H9 (cell line): ENCODE data around the gene IREB2. TPM values are rescaled to one million over a fixed set of nuclear protein-coding genes. Genes with fewer than 3 reads are reported as not detected.

Source experiments
- DNase-seq: peaks from one replicate; pipeline ENCODE4 v3.0.0-alpha.2; 2017
- H2AFZ ChIP-seq: one replicate; pipeline ENCODE4 v1.6.1; 2013; ENCODE audit warnings: mild to moderate bottlenecking, low read length, control low read depth, moderate library complexity
- H2AK5ac ChIP-seq: 2 replicates; pipeline ENCODE4 v1.6.1; 2013; ENCODE audit warnings: low read length, control low read depth, mixed read lengths; ENCODE audit not compliant: insufficient read length
- H2BK120ac ChIP-seq: one replicate; pipeline ENCODE4 v1.6.1; 2013; ENCODE audit warnings: low read depth, mild to moderate bottlenecking, low read length, control low read depth, inconsistent platforms; ENCODE audit not compliant: poor library complexity, severe bottlenecking
- H2BK12ac ChIP-seq: 2 replicates; pipeline ENCODE4 v1.6.1; 2013; ENCODE audit warnings: low read length, control low read depth, mixed read lengths, low read depth; ENCODE audit not compliant: insufficient read length
- H2BK15ac ChIP-seq: 2 replicates; pipeline ENCODE4 v1.6.1; 2013; ENCODE audit warnings: low read depth, low read length, control low read depth
- H2BK20ac ChIP-seq: one replicate; pipeline ENCODE4 v1.6.1; 2013; ENCODE audit warnings: low read depth, mild to moderate bottlenecking, low read length, control low read depth, inconsistent platforms; ENCODE audit not compliant: poor library complexity, severe bottlenecking
- H2BK5ac ChIP-seq: 2 replicates; pipeline ENCODE4 v1.6.1; 2013; ENCODE audit warnings: low read length, control low read depth, mixed read lengths; ENCODE audit not compliant: insufficient read length
- H3K14ac ChIP-seq: 2 replicates; pipeline ENCODE4 v1.6.1; 2013; ENCODE audit warnings: low read length, control low read depth; ENCODE audit not compliant: insufficient read depth
- H3K18ac ChIP-seq: 2 replicates; pipeline ENCODE4 v1.6.1; 2013; ENCODE audit warnings: low read depth, mild to moderate bottlenecking, mixed read lengths, low read length, control low read depth; ENCODE audit not compliant: insufficient read length
- H3K23ac ChIP-seq: 2 replicates; pipeline ENCODE4 v1.6.1; 2013; ENCODE audit warnings: low read length, control low read depth, mixed read lengths, low read depth; ENCODE audit not compliant: insufficient read length
- H3K23me2 ChIP-seq: 2 replicates; pipeline ENCODE4 v1.6.1; 2013; ENCODE audit warnings: low read depth, mild to moderate bottlenecking, mixed read lengths, low read length, control low read depth; ENCODE audit not compliant: insufficient read length, poor library complexity, severe bottlenecking
- H3K27ac ChIP-seq: 2 replicates; pipeline ENCODE4 v1.5.1; 2013; ENCODE audit warnings: low read length, control low read depth, mixed read lengths, low read depth; ENCODE audit not compliant: insufficient read length
- H3K27me3 ChIP-seq: 2 replicates; pipeline ENCODE4 v1.6.1; 2013; ENCODE audit warnings: low read length, control low read depth, inconsistent platforms; ENCODE audit not compliant: insufficient read depth
- H3K4ac ChIP-seq: 2 replicates; pipeline ENCODE4 v1.6.1; 2013; ENCODE audit warnings: low read depth, mild to moderate bottlenecking, control low read depth, inconsistent platforms, low read length, moderate library complexity
- H3K4me1 ChIP-seq: 2 replicates; pipeline ENCODE4 v1.6.1; 2013; ENCODE audit warnings: low read length, control low read depth, inconsistent platforms; ENCODE audit not compliant: insufficient read depth
- H3K4me2 ChIP-seq: 2 replicates; pipeline ENCODE4 v1.6.1; 2013; ENCODE audit warnings: low read length, control low read depth, mixed read lengths; ENCODE audit not compliant: insufficient read length, insufficient read depth
- H3K56ac ChIP-seq: 2 replicates; pipeline ENCODE4 v1.6.1; 2013; ENCODE audit warnings: low read depth, mild to moderate bottlenecking, mixed read lengths, low read length, control low read depth; ENCODE audit not compliant: insufficient read length
- H3K79me1 ChIP-seq: 2 replicates; pipeline ENCODE4 v1.6.1; 2013; ENCODE audit warnings: low read depth, mild to moderate bottlenecking, moderate library complexity, low read length, control low read depth, inconsistent platforms; ENCODE audit not compliant: insufficient read depth, poor library complexity, severe bottlenecking
- H3K79me2 ChIP-seq: 2 replicates; pipeline ENCODE4 v1.6.1; 2013; ENCODE audit warnings: low read length, control low read depth, inconsistent platforms; ENCODE audit not compliant: insufficient read depth
- H3K9ac ChIP-seq: 2 replicates; pipeline ENCODE4 v1.6.1; 2013; ENCODE audit warnings: low read length, control low read depth, mixed read lengths; ENCODE audit not compliant: insufficient read length; ENCODE audit errors: extremely low read depth
- H3K9me3 ChIP-seq: one replicate; pipeline ENCODE4 v1.6.1; 2013; ENCODE audit warnings: low read depth, low read length, inconsistent platforms; ENCODE audit not compliant: control insufficient read depth
- H3T11ph ChIP-seq: one replicate; pipeline ENCODE4 v1.6.1; 2013; ENCODE audit warnings: mild to moderate bottlenecking, low read length, control low read depth, inconsistent platforms
- H4K20me1 ChIP-seq: one replicate; pipeline ENCODE4 v1.6.1; 2013; ENCODE audit not compliant: control insufficient read depth, insufficient read length, insufficient read depth
- H4K5ac ChIP-seq: 2 replicates; pipeline ENCODE4 v1.6.1; 2013; ENCODE audit warnings: low read depth, mild to moderate bottlenecking, mixed read lengths, low read length, control low read depth; ENCODE audit not compliant: insufficient read length
- H4K8ac ChIP-seq: replicated peaks from 2 replicates; pipeline ENCODE4 v1.6.1; 2013; ENCODE audit warnings: low read length, control low read depth, mixed read lengths, low read depth; ENCODE audit not compliant: insufficient read length
- H4K91ac ChIP-seq: 2 replicates; pipeline ENCODE4 v1.6.1; 2013; ENCODE audit warnings: low read depth, mild to moderate bottlenecking, moderate library complexity, mixed read lengths, low read length, control low read depth; ENCODE audit not compliant: insufficient read length
- H3K27ac Mint-ChIP-seq, 3 experiments: 2 replicates in 2 of 3; 3 replicates in 1 of 3; pipeline ENCODE4 v1.8.0; 2020 to 2021; ENCODE audit warnings: mixed read lengths in 3 of 3, mild to moderate bottlenecking in 1 of 3, moderate library complexity in 1 of 3
- H3K27me3 Mint-ChIP-seq: 2 replicates; pipeline ENCODE4 v1.8.0; 2021; ENCODE audit warnings: low read depth, mild to moderate bottlenecking, moderate library complexity, mixed read lengths
- H3K36me3 Mint-ChIP-seq, 3 experiments: 2 replicates in 2 of 3; 3 replicates in 1 of 3; pipeline ENCODE4 v1.8.0; 2020 to 2021; ENCODE audit warnings: low read depth in 3 of 3, mixed read lengths in 3 of 3; ENCODE audit not compliant: insufficient read depth in 1 of 3
- H3K4me1 Mint-ChIP-seq, 2 experiments: 2 replicates each; pipeline ENCODE4 v1.8.0; 2020; ENCODE audit warnings: mixed read lengths in 2 of 2
- H3K4me3 Mint-ChIP-seq, 2 experiments: 2 replicates in 1 of 2; 3 replicates in 1 of 2; pipeline ENCODE4 v1.8.0; 2020 to 2021; ENCODE audit warnings: mild to moderate bottlenecking in 2 of 2, mixed read lengths in 2 of 2, moderate library complexity in 1 of 2
- H3K9me3 Mint-ChIP-seq, 2 experiments: 2 replicates in 1 of 2; 3 replicates in 1 of 2; pipeline ENCODE4 v1.8.0; 2020; ENCODE audit warnings: mild to moderate bottlenecking in 2 of 2, mixed read lengths in 2 of 2, moderate library complexity in 1 of 2
- WGBS: extraction: QIAGEN DNeasy Blood & Tissue Kit; methylation state at CpG from one replicate; pipeline ENCODE4 v1.1.7; 2013; ENCODE audit warnings: missing lambda C conversion rate, low lambda C conversion rate, mixed read lengths; ENCODE audit not compliant: insufficient read length; ENCODE audit errors: extremely low coverage; 5-methylcytosine and 5-hydroxymethylcytosine counted together
- total RNA-seq: library from RNA; stranded (reverse); gene quantifications from 2 replicates; pipeline ENCODE4 v1.2.1, GENCODE V29; 2021
- TF ChIP-seq, protein P1 (sequence below): fragments of 200-600 bp; sonication (generic); conservative IDR thresholded peaks from 3 replicates; pipeline ENCODE4 v1.8.0; 2021; ENCODE audit warnings: antibody characterized with exemption, mild to moderate bottlenecking

Gene IREB2
- total RNA-seq, 1 experiment from 2014 or later, result 87.6 TPM

DNA sequence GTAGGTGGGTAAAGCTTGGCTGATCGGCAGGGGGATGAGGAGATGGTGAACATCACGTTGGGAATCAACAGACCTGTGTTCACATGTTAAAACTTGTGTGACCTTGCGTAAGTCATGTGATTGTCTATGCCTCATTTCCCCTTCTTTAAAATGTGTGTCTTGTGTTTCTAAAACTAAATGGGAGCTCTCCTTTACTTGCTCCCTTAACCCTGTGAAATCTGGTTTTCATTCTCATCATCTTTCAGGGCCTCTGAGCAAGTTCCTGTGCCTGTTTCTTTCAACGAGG lies 29.7 kb upstream of the IREB2 start:
- no peaks in the 10 kb centered on the region for H3K36me3 Mint-ChIP-seq
- Histone ChIP-seq H3K4me1 (no peaks in the 10 kb centered on the region), H3K23me2 (no peaks in the 10 kb centered on the region), H4K5ac (no peak overlapping the region), H3K18ac (no peak overlapping the region), H3K4me2 (no peak overlapping the region), H4K8ac (no peak overlapping the region), H2AK5ac (no peak overlapping the region), H3K9me3 (no peaks in the 10 kb centered on the region), H3K4ac (no peak overlapping the region), H3K27me3 (no peaks in the 10 kb centered on the region), H2BK12ac (no peak overlapping the region), H3K9ac (no peak overlapping the region), H2AFZ (no peak overlapping the region), H3K79me1 (no peaks in the 10 kb centered on the region), H4K91ac (no peak overlapping the region), H3K14ac (no peak overlapping the region), H3K23ac (no peak overlapping the region), H3K27ac (no peak overlapping the region), H2BK120ac (no peak overlapping the region), H3K56ac (no peak overlapping the region), H2BK20ac (no peak overlapping the region), H2BK5ac (no peak overlapping the region), H3K79me2 (no peaks in the 10 kb centered on the region), H2BK15ac (no peak overlapping the region), H4K20me1 (no peaks in the 10 kb centered on the region), H3T11ph (no peak overlapping the region)
- no peak for DNase-seq
- peaks cover 2% of the 10 kb centered on the region for H3K27me3 Mint-ChIP-seq
- H3K27ac Mint-ChIP-seq, result no peak overlapping the region; a peak in 1 of 7 replicates
- no CpG with 5 or more reads among the region's 4 CpGs for WGBS
- peaks cover 0 to 3% of the 10 kb centered on the region in 2 experiments; a peak in 2 of 4 replicates for H3K4me1 Mint-ChIP-seq
- H3K4me3 Mint-ChIP-seq, result no peak overlapping the region
- TF ChIP-seq, protein P1, sequence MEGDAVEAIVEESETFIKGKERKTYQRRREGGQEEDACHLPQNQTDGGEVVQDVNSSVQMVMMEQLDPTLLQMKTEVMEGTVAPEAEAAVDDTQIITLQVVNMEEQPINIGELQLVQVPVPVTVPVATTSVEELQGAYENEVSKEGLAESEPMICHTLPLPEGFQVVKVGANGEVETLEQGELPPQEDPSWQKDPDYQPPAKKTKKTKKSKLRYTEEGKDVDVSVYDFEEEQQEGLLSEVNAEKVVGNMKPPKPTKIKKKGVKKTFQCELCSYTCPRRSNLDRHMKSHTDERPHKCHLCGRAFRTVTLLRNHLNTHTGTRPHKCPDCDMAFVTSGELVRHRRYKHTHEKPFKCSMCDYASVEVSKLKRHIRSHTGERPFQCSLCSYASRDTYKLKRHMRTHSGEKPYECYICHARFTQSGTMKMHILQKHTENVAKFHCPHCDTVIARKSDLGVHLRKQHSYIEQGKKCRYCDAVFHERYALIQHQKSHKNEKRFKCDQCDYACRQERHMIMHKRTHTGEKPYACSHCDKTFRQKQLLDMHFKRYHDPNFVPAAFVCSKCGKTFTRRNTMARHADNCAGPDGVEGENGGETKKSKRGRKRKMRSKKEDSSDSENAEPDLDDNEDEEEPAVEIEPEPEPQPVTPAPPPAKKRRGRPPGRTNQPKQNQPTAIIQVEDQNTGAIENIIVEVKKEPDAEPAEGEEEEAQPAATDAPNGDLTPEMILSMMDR, result no peak
- H3K9me3 Mint-ChIP-seq, result no peaks in the 10 kb centered on the region
